Stimulated activated CD8-positive, alpha-beta memory T cell treated with anti-CD3 and anti-CD28 coated beads, Interleukin-15, amount 100 ng/mL, for 4 hours (primary cell): ENCODE results near the gene HNRNPC.
"Not testable (repeated sequence)": the region's sequence is repeated elsewhere in the genome, so short reads cannot be mapped to it uniquely, and the experiment has no call there.

Experiments used
- DNase-seq, 2 donors: peaks; one replicate each; pipeline ENCODE4 v3.0.0-alpha.2; 2020; ENCODE audit warnings: low read depth in 2 of 2

Gene HNRNPC

GRCh38 chr14:21269252-21270046, at the start of gene HNRNPC:
Gene HNRNPC, minus strand, starts transcription at chr14:21269442. Its CDS starts 35,249 bp downstream, at chr14:21234193.
- peak; percentile 100 for DNase-seq

GRCh38 chr14:21317398-21317797, 48.2 kb upstream of the HNRNPC start:
- DNase-seq, result no peak

- DNase-seq, result no peak
These were observed 44.3 kb upstream of the HNRNPC start for GRCh38 chr14:21313512-21313911.

- DNase-seq, result no peak
These were observed 42.4 kb upstream of the HNRNPC start for GRCh38 chr14:21311614-21312013.

GRCh38 chr14:21309956-21310355, 40.7 kb upstream of the HNRNPC start:
- no peak for DNase-seq

GRCh38 chr14:21309238-21309636, 40.0 kb upstream of the HNRNPC start:
- no peak for DNase-seq

- peak; percentile 53 to 77 for DNase-seq
These were observed 39.4 kb upstream of the HNRNPC start for GRCh38 chr14:21308479-21309237.

GRCh38 chr14:21308132-21308478, 38.9 kb upstream of the HNRNPC start:
- DNase-seq, result no peak

- no peak for DNase-seq
These were observed 38.4 kb upstream of the HNRNPC start for GRCh38 chr14:21307637-21308036.

GRCh38 chr14:21302836-21303140, 33.5 kb upstream of the HNRNPC start:
- DNase-seq, result not testable (repeated sequence)

GRCh38 chr14:21302013-21302835, 33.0 kb upstream of the HNRNPC start:
- DNase-seq, result no peak

GRCh38 chr14:21300892-21301291, 31.6 kb upstream of the HNRNPC start:
- DNase-seq, result no peak

GRCh38 chr14:21299562-21300130, 30.4 kb upstream of the HNRNPC start:
- no peak for DNase-seq

- no peak for DNase-seq
These were observed 29.1 kb upstream of the HNRNPC start for GRCh38 chr14:21298358-21298757.

- not testable (repeated sequence) for DNase-seq
These were observed 24.8 kb upstream of the HNRNPC start for GRCh38 chr14:21294026-21294425.

GRCh38 chr14:21287168-21287567, 17.9 kb upstream of the HNRNPC start:
- DNase-seq, result no peak

GRCh38 chr14:21286516-21286915, 17.3 kb upstream of the HNRNPC start:
- DNase-seq, result not testable (repeated sequence)

GRCh38 chr14:21281917-21282316, 12.7 kb upstream of the HNRNPC start:
- not testable (repeated sequence) for DNase-seq

GRCh38 chr14:21279783-21280182, 10.5 kb upstream of the HNRNPC start, which contains the start of gene RPGRIP1:
Gene RPGRIP1, plus strand, starts transcription at chr14:21280083. Its CDS starts 7,894 bp downstream, at chr14:21287977.
- no peak for DNase-seq

GRCh38 chr14:21278632-21279031, 9.4 kb upstream of the HNRNPC start:
- no peak for DNase-seq

GRCh38 chr14:21275261-21275858, 6.1 kb upstream of the HNRNPC start:
- DNase-seq, result no peak
